ENCODE measurements around the gene PLA2G2F. TPM values are rescaled to one million over a fixed set of nuclear protein-coding genes. Genes with fewer than 3 reads are reported as not detected.

The PLA2G2F gene
- total and polyA plus RNA-seq, 9 of the 15 experiments (the other 6 are each of a cell fraction or from before 2014, with no cell fraction given) = not detected

- peak; percentile 77; the same call in 1 of the 2 replicates for TF ChIP-seq MYBL2 (IDR thresholded peaks at IDR 0.05; ENCODE audit: low read depth)
- no peak for TF ChIP-seq MYBL2 (CRISPR knock-in tag; IDR thresholded peaks at IDR 0.05; ENCODE audit: borderline replicate concordance)
- TF ChIP-seq TAL1 (IDR thresholded peaks at IDR 0.05) = no peak
- TF ChIP-seq FOXA3 (CRISPR knock-in tag; conservative IDR thresholded peaks at IDR 0.05 in 1 of 2, IDR thresholded peaks at IDR 0.05 in 1 of 2) = no peak
- 0 out of 2 replicates have a peak, but pooled peaks have one; percentile 19 for TF ChIP-seq NCOA6 (IDR thresholded peaks at IDR 0.05)
- TF ChIP-seq CREM (IDR thresholded peaks at IDR 0.05; ENCODE audit: low read depth) = 0 out of 2 replicates have a peak, but pooled peaks have one; percentile 38
- TF ChIP-seq GMEB1 (CRISPR knock-in tag; IDR thresholded peaks at IDR 0.05) = 0 out of 2 replicates have a peak, but pooled peaks have one; percentile 23
- TF ChIP-seq HCFC1 (IDR thresholded peaks at IDR 0.05; ENCODE audit: low read depth, low read length) = no peak
- TF ChIP-seq LARP7 (IDR thresholded peaks at IDR 0.05) = peak; percentile 82
- TF ChIP-seq RAD21 (CRISPR knock-in tag; conservative IDR thresholded peaks at IDR 0.05 in 1 of 2, IDR thresholded peaks at IDR 0.05 in 1 of 2) = peak; percentile 15 to 64; a peak in 3 of 4 replicates
- peak; percentile 44 to 56 (median 45); a peak in 4 of 6 replicates for TF ChIP-seq CTCF (IDR thresholded peaks at IDR 0.05 in 2 of 3, conservative IDR thresholded peaks at IDR 0.05 in 1 of 3; ENCODE audit: insufficient read depth in 2 of 3, low read depth in 1 of 3, low read length in 3 of 3)
- 0 out of 2 replicates have a peak, but pooled peaks have one; percentile 64 for TF ChIP-seq ZNF76 (CRISPR knock-in tag; IDR thresholded peaks at IDR 0.05; ENCODE audit: borderline replicate concordance)
- no peak for TF ChIP-seq PBX2 (CRISPR knock-in tag; IDR thresholded peaks at IDR 0.05; ENCODE audit: low read depth)
- 0 out of 2 replicates have a peak, but pooled peaks have one; percentile 5 for TF ChIP-seq PBX2 (tag; conservative IDR thresholded peaks at IDR 0.05; ENCODE audit: low read depth)
- TF ChIP-seq POLR2A (conservative IDR thresholded peaks at IDR 0.05) = no peak
- TF ChIP-seq ARID2 (IDR thresholded peaks at IDR 0.05) = 0 out of 2 replicates have a peak, but pooled peaks have one; percentile 28
- peak; percentile 75; the same call in 1 of the 2 replicates for TF ChIP-seq HEY1 (CRISPR knock-in tag; IDR thresholded peaks at IDR 0.05; ENCODE audit: borderline replicate concordance)
- TF ChIP-seq CEBPB (tag; IDR thresholded peaks at IDR 0.05) = peak; percentile 99
- TF ChIP-seq CEBPG (CRISPR knock-in tag; IDR thresholded peaks at IDR 0.05) = peak; percentile 71
- TF ChIP-seq CEBPG (tag; conservative IDR thresholded peaks at IDR 0.05 in 1 of 2, IDR thresholded peaks at IDR 0.05 in 1 of 2) = peak; percentile 81 to 89
- TF ChIP-seq E2F1 (CRISPR knock-in tag; IDR thresholded peaks at IDR 0.05) = no peak
- 0 out of 4 replicates have a peak, but pooled peaks of 1 of the 2 experiments have one; percentile 11 for TF ChIP-seq HDAC1 (IDR thresholded peaks at IDR 0.05)
Measured at GRCh38 chr1:20184481-20184900, 45.4 kb downstream of the PLA2G2F start (continued).

Data from K562 (cell line).